HCT116 (cell line): ENCODE data around the gene MYL5. TPM values are rescaled to one million over a fixed set of nuclear protein-coding genes. Genes with fewer than 3 reads are reported as not detected.

Experiments used
- ATAC-seq: fragments of 200-7000 bp; cut with Tn5 transposase; 2 replicates; pipeline ENCODE4 v1.9.1; 2020; ENCODE audit warnings: mild to moderate bottlenecking, moderate library complexity
- BruUV-seq: library from RNA; stranded (reverse); fragments of 400-500 nt; replicated peaks from 2 replicates; lab custom pipeline; 2021; lab: Mats Ljungman, UMichigan
- CTCF ChIA-PET: fragments of 300-600 bp; sonication (Branson Sonifier 250); formaldehyde crosslinking; loops from one replicate; lab custom pipeline; 2021; ENCODE audit warnings: antibody characterized with exemption; lab: Charles Lee
- POLR2A ChIA-PET: fragments of 300-600, 350-600 bp; sonication (Branson Sonifier 250); formaldehyde crosslinking; loops from one replicate; lab custom pipeline; 2021; ENCODE audit warnings: antibody characterized with exemption; lab: Charles Lee
- RAD21 ChIA-PET, 2 experiments: fragments of 300-600 bp; sonication (Branson Sonifier 250); formaldehyde crosslinking; loops; one replicate each; lab custom pipeline; 2023; ENCODE audit warnings: low total read pairs in 2 of 2; ENCODE audit not compliant: uncharacterized antibody in 2 of 2, unreplicated experiment in 2 of 2, low non-redundant PET in 1 of 2; lab: Charles Lee
- DNase-seq: peaks from one replicate; pipeline ENCODE4 v3.0.0-alpha.2; 2010; ENCODE audit warnings: low read depth, low spot score
- H2AFZ ChIP-seq: fragments of 200-600 bp; shearing (Covaris generic), sonication (generic); 2 replicates; pipeline ENCODE4 v1.6.1; 2017; ENCODE audit warnings: low read depth, mixed run types, mixed read lengths, antibody characterized with exemption, low read length; ENCODE audit not compliant: poor library complexity, severe bottlenecking
- H3K27ac ChIP-seq: 2 replicates; pipeline ENCODE4 v1.5.1; 2012; ENCODE audit warnings: low read depth, low read length
- H3K27me3 ChIP-seq: fragments of 200-600 bp; sonication (generic); 2 replicates; pipeline ENCODE4 v1.6.1; 2016; ENCODE audit warnings: mixed run types, low read length, mixed read lengths; ENCODE audit not compliant: insufficient read depth
- H3K36me3 ChIP-seq, 2 experiments: fragments of 200-500 bp in 1 of 2; fragments of 200-600 bp in 1 of 2; sonication (Bioruptor generic) in 1 of 2; sonication (generic) in 1 of 2; 2 replicates each; pipeline versions ENCODE4 v1.5.1 to v1.6.1; 2014 to 2016; ENCODE audit warnings: low read length in 2 of 2, inconsistent platforms in 1 of 2, mixed read lengths in 1 of 2, mixed run types in 1 of 2; ENCODE audit not compliant: insufficient read depth in 2 of 2, control insufficient read depth in 1 of 2
- H3K4me1 ChIP-seq, 2 experiments: fragments of 200-600 bp in 1 of 2; sonication (generic) in 1 of 2; 2 replicates each; pipeline versions ENCODE4 v1.5.1 to v1.6.1; 2012 to 2017; ENCODE audit warnings: low read length in 2 of 2, inconsistent platforms in 1 of 2, mild to moderate bottlenecking in 1 of 2, mixed read lengths in 1 of 2, mixed run types in 1 of 2, moderate library complexity in 1 of 2; ENCODE audit not compliant: insufficient read depth in 2 of 2, control insufficient read depth in 1 of 2
- H3K4me2 ChIP-seq: fragments of 200-600 bp; sonication (generic); 2 replicates; pipeline ENCODE4 v1.6.1; 2017; ENCODE audit warnings: mixed run types, low read length, mixed read lengths
- H3K4me3 ChIP-seq, 2 experiments: fragments of 200-600 bp in 1 of 2; sonication (generic) in 1 of 2; replicated peaks in 1 of 2; 2 replicates each; pipeline ENCODE4 v1.5.1; 2011 to 2016; ENCODE audit warnings: low read length in 2 of 2, control low read depth in 1 of 2, low read depth in 1 of 2, mild to moderate bottlenecking in 1 of 2, mixed read lengths in 1 of 2, mixed run types in 1 of 2
- H3K79me2 ChIP-seq: fragments of 200-600 bp; sonication (generic); 2 replicates; pipeline ENCODE4 v1.6.1; 2017; ENCODE audit warnings: mild to moderate bottlenecking, mixed run types, low read length, moderate library complexity, mixed read lengths; ENCODE audit not compliant: insufficient read depth
- H3K9ac ChIP-seq: fragments of 200-600 bp; sonication (generic); 2 replicates; pipeline ENCODE4 v1.6.1; 2016; ENCODE audit warnings: low read length, mixed read lengths
- H3K9me2 ChIP-seq: fragments of 200-600 bp; sonication (generic), shearing (Covaris generic); 2 replicates; pipeline ENCODE4 v1.6.1; 2017; ENCODE audit warnings: mixed run types, mild to moderate bottlenecking, moderate library complexity; ENCODE audit not compliant: insufficient read depth
- H3K9me3 ChIP-seq, 2 experiments: fragments of 200-500 bp in 1 of 2; fragments of 200-600 bp in 1 of 2; sonication (Bioruptor generic) in 1 of 2; sonication (generic) in 1 of 2; 2 replicates each; pipeline ENCODE4 v1.6.1; 2014 to 2017; ENCODE audit warnings: low read length in 2 of 2, mixed read lengths in 2 of 2, inconsistent platforms in 1 of 2, low read depth in 1 of 2, mild to moderate bottlenecking in 1 of 2, mixed run types in 1 of 2, moderate library complexity in 1 of 2; ENCODE audit not compliant: control insufficient read depth in 1 of 2, insufficient read depth in 1 of 2
- H4K20me1 ChIP-seq: fragments of 200-600 bp; sonication (generic), shearing (Covaris generic); 2 replicates; pipeline ENCODE4 v1.6.1; 2017; ENCODE audit warnings: mixed run types, mild to moderate bottlenecking, moderate library complexity; ENCODE audit not compliant: insufficient read depth
- CEBPB ChIP-seq: IDR thresholded peaks from 2 replicates; pipeline ENCODE4 v1.6.1; 2012; ENCODE audit warnings: low read depth
- EGR1 ChIP-seq: IDR thresholded peaks from 2 replicates; pipeline ENCODE4 v1.6.1; 2012; ENCODE audit warnings: low read depth
- FOSL1 ChIP-seq: IDR thresholded peaks from 2 replicates; pipeline ENCODE4 v1.6.1; 2012; ENCODE audit warnings: low read depth
- JUND ChIP-seq: IDR thresholded peaks from 2 replicates; pipeline ENCODE4 v1.6.1; 2012
- POLR2AphosphoS5 ChIP-seq: IDR thresholded peaks from 2 replicates; pipeline ENCODE4 v1.6.1; 2011; ENCODE audit warnings: mild to moderate bottlenecking, low read depth, low read length, moderate library complexity
- RAD21 ChIP-seq: IDR thresholded peaks from 2 replicates; pipeline ENCODE4 v1.6.1; 2012; ENCODE audit warnings: low read depth, mild to moderate bottlenecking
- SP1 ChIP-seq: IDR thresholded peaks from 2 replicates; pipeline ENCODE4 v1.6.1; 2012; ENCODE audit warnings: low read depth
- ZFX ChIP-seq: fragments of 450-650 bp; IDR thresholded peaks from 2 replicates; pipeline ENCODE4 v1.6.1; 2017
- ZNF274 ChIP-seq: fragments of 200-500 bp; sonication (Bioruptor generic); IDR thresholded peaks from 2 replicates; pipeline ENCODE4 v1.6.1; 2014; ENCODE audit warnings: mild to moderate bottlenecking, low read depth, low read length, inconsistent platforms
- intact Hi-C: fragments of 100-400 bp; cut with micrococcal nuclease; formaldehyde crosslinking; loops from 2 replicates; pipeline ENCODE4 v1.10.0; 2022
- total RNA-seq: library from RNA; stranded (reverse); gene quantifications from one replicate; pipeline ENCODE4 v1.2.1, GENCODE V29; 2021; ENCODE audit not compliant: unreplicated experiment
- TF ChIP-seq, protein P1 (sequence below): IDR thresholded peaks from 2 replicates; pipeline ENCODE4 v1.6.1; 2012
- TF ChIP-seq, protein P2 (sequence below): IDR thresholded peaks from 2 replicates; pipeline ENCODE4 v1.6.1; 2012

Gene MYL5
- total RNA-seq, 1 experiment from 2014 or later: 14.0 TPM

DNA sequence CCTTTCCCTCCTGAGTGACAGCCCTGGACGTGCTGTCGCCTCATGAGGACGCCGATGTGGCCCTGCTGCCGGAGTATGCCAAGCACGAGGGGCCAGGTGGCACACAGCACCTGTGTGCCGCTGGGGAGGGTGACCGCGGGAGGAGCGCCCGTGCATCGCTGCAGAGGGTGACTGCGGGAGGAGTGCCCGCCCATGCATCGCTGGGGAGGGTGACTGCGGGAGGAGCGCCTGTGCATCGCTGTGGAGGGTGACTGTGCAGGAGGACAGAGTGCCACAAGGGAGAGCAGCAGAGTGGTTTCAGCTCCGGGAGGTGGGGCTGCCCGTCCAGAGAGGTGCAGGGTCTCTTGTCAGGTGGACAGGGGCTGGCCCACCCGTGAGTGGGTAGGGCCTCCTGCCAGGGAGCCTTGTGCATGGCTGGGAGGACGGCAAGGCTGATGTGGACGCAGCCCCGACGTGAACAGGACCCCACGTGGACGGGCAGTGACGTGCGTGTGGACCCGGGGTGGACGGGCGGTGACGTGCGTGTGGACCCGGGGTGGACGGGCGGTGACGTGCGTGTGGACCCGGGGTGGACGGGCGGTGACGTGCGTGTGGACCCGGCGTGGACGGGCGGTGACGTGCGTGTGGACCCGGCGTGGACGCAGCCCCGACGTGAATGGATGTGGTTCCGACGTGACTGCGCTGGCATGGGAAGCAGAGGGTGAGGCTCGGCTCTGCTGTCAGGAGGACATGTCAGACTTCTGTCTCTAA is 45.9 kb downstream of the MYL5 start:
- ATAC-seq (no peak), DNase-seq (no peak)
- Histone ChIP-seq H3K9me3 (no peaks in the 10 kb centered on the region), H4K20me1 (no peaks in the 10 kb centered on the region), H3K27me3 (no peaks in the 10 kb centered on the region), H3K36me3 (peaks cover 2 to 3% of the 10 kb centered on the region in 2 experiments; a peak in 2 of 4 replicates), H3K9me2 (no peaks in the 10 kb centered on the region), H3K79me2 (peaks cover 55% of the 10 kb centered on the region), H2AFZ (no peak overlapping the region), H3K27ac (no peak overlapping the region), H3K9ac (no peak overlapping the region), H3K4me1 (no peaks in the 10 kb centered on the region), H3K4me3 (no peak overlapping the region), H3K4me2 (no peak overlapping the region)
- POLR2A ChIA-PET: no interaction called here
- intact Hi-C loops: no loop called here
- no TSS peak for BruUV-seq
- RAD21 ChIA-PET: no interaction called here
- CTCF ChIA-PET: no interaction called here
- TF ChIP-seq POLR2AphosphoS5: no peak
- TF ChIP-seq, protein P1, sequence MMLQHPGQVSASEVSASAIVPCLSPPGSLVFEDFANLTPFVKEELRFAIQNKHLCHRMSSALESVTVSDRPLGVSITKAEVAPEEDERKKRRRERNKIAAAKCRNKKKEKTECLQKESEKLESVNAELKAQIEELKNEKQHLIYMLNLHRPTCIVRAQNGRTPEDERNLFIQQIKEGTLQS: no peak
- TF ChIP-seq, protein P2, sequence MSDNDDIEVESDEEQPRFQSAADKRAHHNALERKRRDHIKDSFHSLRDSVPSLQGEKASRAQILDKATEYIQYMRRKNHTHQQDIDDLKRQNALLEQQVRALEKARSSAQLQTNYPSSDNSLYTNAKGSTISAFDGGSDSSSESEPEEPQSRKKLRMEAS: no peak

DNA sequence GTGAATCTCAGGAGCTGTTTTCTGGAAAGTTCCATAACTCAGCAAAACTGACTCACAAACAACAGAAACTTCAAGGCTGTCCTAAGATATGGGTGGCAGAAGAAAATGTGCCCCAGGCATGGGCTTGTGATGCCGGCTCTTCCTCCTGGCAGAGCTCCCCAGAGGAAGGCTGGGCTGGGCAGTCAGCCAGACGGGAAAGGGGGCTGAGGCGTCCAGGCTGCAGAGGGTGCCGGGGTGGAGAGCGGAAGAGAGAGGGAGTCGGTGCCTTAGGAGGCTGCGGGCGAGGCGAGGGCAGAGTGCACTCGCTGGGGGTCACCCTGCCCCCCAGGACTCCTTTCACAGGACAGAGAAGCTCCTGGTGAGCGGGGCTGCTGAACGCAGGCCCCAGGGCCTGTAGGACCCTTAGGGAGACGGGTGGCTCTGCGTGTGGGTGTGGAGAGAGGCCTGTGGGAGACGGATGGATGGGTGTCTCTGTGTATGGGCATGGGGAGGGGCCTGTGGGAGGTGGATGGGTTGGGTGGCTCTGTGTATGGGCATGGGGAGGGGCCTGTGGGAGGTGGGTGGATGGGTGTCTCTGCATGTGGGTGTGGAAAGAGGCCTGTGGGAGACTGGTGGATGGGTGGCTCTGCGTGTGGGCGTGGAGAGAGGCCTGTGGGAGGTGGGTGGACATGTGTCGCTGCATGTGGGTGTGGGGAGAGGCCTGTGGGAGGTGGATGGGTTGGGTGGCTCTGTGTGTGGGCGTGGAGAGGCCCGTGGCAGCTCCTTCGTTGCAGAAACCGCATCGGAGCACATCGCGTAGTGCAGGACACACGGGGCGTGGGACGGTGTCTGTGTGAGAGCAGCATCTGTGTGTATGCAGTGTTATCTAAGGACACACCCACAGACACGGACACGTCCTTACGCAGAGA is 47.2 kb downstream of the MYL5 start:
- Histone ChIP-seq H3K4me2 (no peak overlapping the region), H3K9ac (no peak overlapping the region), H3K27me3 (no peaks in the 10 kb centered on the region), H3K27ac (no peak overlapping the region), H3K4me3 (no peak overlapping the region), H3K9me3 (no peaks in the 10 kb centered on the region), H2AFZ (no peak overlapping the region), H4K20me1 (no peaks in the 10 kb centered on the region), H3K9me2 (no peaks in the 10 kb centered on the region), H3K36me3 (peaks cover 2 to 3% of the 10 kb centered on the region in 2 experiments; a peak in 2 of 4 replicates), H3K79me2 (peaks cover 61% of the 10 kb centered on the region), H3K4me1 (no peaks in the 10 kb centered on the region)
- no TSS peak for BruUV-seq
- ChIA-PET RAD21 (no interaction called here), CTCF (no interaction called here), POLR2A (no interaction called here)
- intact Hi-C loops: no loop called here
- no peak for ATAC-seq
- no peak for TF ChIP-seq SP1
- TF ChIP-seq EGR1: no peak
- TF ChIP-seq ZNF274: no peak
- TF ChIP-seq RAD21: no peak
- no peak for TF ChIP-seq ZFX
- TF ChIP-seq, protein P2: no peak
- TF ChIP-seq, protein P1: no peak
- no peak for TF ChIP-seq FOSL1
- TF ChIP-seq JUND: no peak
- no peak for TF ChIP-seq CEBPB
- DNase-seq: no peak
